HG03066 (cell line): ENCODE measurements around the gene FBXW7.

Experiments
- ATAC-seq: cut with Tn5 transposase; IDR thresholded peaks from one replicate; pipeline ENCODE4 v1.9.1; 2021; ENCODE audit warnings: low read depth; ENCODE audit not compliant: unreplicated experiment

The FBXW7 gene

DNA sequence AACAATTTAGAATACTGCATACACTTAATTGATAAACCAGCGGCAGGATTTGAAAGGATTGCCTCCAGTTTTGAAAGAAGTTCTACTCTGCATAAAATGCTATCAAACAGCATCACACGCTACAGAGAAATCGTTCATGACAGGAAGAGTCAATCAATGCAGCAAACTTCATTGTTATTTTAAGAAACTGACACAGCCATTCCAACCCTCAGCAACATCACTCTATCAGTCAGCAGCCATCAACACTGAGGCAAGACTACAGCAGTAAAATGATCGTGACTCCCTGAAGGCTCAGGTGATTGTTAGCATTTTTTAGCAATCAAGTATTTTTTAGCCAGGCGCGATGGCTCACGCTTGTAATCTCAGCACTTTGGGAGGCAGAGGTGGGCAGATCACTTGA is 98.3 kb downstream of the FBXW7 start:
- ATAC-seq = no peak

GRCh38 chr4:152436384-152436783 is 99.5 kb downstream of the FBXW7 start:
- ATAC-seq = no peak

DNA sequence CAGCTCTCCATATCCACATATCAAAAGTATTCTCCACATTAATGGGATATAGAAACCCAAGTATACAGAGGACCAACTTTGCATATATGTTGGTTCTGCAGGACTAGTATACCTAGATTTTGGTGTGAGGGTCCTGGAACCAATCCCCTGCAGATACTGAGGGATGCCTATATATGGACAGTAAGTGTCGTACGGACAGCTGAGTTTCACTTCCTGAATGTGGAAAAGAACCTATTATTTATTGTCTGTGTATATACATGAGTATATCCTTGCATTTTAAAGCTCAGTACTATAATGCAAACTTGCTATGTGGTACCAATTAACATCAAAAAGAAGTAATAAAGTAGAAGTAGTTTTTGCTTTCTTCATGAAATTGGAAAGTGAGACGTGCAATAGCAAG is 101.9 kb downstream of the FBXW7 start:
- no peak for ATAC-seq

DNA sequence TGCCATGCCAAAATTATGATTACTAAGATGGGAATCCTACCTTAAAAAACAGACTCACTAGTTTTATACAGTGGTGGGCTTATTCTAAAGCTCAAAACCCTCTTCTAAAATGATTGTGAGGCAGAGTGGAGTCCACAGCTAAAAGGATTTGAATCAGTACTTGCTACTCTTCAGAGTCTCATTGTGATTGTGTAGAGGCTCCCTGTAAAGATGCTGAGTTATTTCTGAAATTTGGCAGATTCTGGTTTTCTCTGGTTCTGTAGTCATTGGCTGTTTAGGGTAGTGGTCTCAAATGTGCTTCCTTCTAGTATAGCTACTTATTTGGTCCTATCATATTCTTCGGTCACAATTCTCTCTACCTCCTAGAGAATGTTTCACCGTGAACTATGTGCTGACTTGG is 104.1 kb downstream of the FBXW7 start:
- ATAC-seq = no peak

GRCh38 chr4:152431291-152431690 is 104.6 kb downstream of the FBXW7 start:
- ATAC-seq = no peak

DNA sequence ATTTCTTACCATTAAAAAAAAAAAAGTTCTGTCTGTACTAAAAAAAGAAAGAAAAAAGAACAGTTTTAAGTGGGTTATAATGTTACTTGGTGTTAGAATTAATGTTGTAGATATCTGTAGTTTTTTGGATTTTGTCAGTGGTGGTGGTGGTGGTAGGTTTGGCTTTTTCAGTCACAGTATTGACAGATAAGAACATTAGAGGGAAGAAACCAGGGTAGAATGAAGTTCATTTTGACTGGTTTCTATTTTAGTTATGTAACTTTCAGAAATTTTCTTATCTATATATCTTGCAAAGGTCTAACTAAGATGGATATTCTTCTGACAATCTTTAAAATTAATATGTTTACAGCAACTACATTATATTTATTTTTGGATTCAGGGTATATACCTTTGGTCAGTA is 105.4 kb downstream of the FBXW7 start:
- ATAC-seq = no peak

- ATAC-seq = no peak
Measured at GRCh38 chr4:152427981-152428380, 107.9 kb downstream of the FBXW7 start.

- no peak for ATAC-seq
Measured at GRCh38 chr4:152424977-152425376, 110.9 kb downstream of the FBXW7 start.

- ATAC-seq = no peak
Measured at GRCh38 chr4:152424396-152424795, 111.5 kb downstream of the FBXW7 start.

DNA sequence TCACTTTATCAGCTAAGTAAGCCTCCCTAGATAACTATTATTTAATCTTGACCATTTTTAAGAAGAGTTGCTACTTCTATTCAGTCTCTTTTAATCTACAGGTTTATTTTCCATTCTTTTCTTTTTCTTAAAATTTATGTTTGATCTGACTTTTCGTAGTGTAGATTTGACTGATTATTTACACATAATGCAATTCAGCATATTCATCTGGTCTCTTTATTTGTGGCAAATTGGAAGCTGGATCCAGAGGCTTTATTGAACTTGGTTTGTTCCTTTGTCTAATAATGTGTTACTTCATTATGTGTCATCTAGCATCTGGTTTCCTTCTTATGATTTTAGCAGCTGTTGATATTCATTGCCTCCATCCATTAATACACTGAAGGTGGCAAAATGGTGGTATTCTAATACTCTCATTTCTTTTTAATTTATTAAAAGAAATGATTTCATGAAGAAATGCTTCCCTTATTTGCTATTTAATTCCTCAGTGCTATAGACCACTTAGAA is 113.0 kb downstream of the FBXW7 start:
- ATAC-seq = no peak

- no peak for ATAC-seq
Measured at GRCh38 chr4:152421576-152421975, 114.3 kb downstream of the FBXW7 start.

GRCh38 chr4:152419809-152420208 is 116.1 kb downstream of the FBXW7 start:
- no peak for ATAC-seq

DNA sequence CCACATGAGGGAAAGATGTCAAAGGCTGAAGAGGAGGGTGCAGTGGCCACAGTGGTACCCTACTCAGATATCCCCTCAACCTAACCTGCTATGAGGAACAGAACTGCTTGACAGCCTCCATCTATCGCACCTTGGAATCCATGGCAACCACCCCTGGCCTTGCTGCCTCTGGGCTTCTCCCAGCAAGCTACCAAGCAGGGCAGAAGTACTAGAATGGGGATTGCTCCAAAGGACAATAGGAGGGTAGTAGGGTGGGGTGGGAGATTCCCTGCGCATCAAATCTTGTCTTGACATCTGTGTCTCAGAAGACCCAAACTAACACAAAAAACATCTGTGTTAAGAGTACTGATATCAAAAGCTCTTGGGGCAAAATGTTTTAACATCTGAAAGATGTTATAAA is 118.2 kb downstream of the FBXW7 start:
- no peak for ATAC-seq

- no peak for ATAC-seq
Measured at GRCh38 chr4:152415980-152416379, 119.9 kb downstream of the FBXW7 start.

GRCh38 chr4:152408514-152409327 is 127.2 kb downstream of the FBXW7 start:
- no peak for ATAC-seq

GRCh38 chr4:152401424-152401823 is 134.5 kb downstream of the FBXW7 start:
- no peak for ATAC-seq

DNA sequence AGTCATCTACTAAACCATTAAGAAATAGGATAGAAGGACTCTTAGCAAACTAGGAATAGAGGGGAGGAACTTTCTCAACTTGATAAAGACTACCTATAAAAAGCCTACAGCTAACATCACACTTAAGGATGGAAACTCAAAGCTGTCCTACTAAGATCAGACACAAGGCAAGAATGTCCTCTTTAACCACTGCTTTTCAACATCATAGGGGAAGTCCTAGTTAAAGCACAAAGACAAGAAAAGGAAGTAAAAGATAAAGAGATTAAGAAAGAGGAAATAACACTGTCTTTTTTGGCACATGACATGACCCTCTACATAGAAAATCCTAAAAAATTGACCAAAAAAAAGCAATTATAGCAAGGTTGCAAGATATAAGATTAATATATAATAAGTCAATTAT is 136.6 kb downstream of the FBXW7 start:
- ATAC-seq = no peak

DNA sequence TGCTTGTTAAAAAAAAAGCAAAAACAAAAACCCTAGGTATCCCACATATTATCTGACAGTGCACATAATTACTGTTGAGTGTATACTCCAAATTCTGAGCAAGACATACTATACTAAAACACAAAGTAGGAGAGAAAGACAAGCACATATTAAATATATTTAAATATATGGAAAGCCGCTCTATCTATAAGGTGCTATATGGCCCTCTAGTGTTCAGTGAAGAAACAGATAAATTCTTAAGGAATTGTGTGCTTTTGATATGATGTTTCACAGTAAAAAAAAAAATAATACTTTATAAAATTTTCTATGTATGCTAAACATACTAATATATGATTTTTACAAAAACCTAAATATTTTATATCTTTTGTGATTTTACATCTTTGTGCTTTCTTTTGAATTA is 137.8 kb downstream of the FBXW7 start:
- ATAC-seq = no peak

DNA sequence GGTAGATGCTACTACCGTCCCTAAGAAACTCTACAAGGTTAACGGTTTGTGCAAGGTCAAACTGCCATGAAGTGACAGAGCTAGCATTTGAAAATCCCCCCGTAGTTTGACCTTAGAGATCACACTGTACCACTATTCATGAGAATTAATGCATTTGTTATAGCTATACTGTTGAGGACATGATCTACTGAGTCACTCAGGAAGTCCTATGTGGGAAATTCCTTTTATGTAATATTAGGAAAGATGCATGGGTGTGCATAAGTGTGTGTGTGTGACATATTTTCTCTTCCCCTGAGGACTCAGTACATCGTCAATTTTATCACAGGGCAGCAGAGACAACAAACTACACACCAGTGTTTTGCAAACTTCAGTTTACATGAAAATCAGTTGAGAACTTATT is 141.1 kb downstream of the FBXW7 start:
- ATAC-seq = no peak

DNA sequence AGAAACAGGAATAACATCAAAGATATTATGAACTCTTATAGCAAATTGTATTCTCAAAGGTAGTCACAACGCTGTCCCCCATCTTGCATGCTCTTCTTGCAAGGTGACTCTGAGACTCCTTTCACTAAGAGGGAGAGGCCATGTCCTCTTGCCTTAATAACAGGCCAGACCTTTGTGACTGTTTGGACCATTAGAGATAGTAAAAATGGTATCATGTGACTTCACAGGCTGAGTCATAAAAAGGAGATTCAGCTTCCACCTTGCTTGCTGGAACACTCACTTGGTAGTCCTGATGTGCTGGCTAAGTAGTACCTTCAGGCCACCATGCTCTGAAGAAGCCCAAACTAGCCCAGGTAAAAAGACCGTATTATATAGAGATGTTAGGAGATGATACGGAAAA is 143.8 kb downstream of the FBXW7 start:
- ATAC-seq = no peak

GRCh38 chr4:152390216-152390615 is 145.7 kb downstream of the FBXW7 start:
- ATAC-seq = no peak

- ATAC-seq = no peak
Measured at GRCh38 chr4:152389359-152389758, 146.5 kb downstream of the FBXW7 start.

DNA sequence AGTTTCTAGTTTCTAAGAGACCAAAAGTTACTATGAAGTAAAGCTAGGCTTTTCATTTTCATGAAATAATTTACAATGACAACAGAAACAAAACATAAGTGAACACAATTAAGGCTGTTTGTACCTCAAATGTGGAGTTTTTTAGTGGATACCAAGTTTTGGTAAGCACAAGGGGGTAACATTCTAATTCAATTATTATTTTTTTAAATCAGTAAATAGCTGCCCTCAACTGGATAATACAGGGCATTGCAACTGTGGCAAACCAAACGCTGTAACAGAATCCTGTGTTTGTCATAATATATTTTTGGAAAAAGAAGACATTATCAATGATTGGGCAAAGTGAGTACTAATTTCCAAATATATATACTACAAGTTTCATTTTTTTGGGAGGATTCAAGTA is 150.3 kb downstream of the FBXW7 start:
- ATAC-seq = no peak
